Thoracic aorta (tissue), 2 donors: ENCODE results near the gene PTPMT1. TPM values are rescaled to one million over a fixed set of nuclear protein-coding genes. Genes with fewer than 3 reads are reported as not detected.
"Not testable (repeated sequence)": the region's sequence is repeated elsewhere in the genome, so short reads cannot be mapped to it uniquely, and the experiment has no call there.

Experiments
- ATAC-seq: fragments of 150-250 bp; one replicate; pipeline ENCODE4 v1.8.0; 2017; ENCODE audit warnings: low read depth; ENCODE audit not compliant: insufficient number of reproducible peaks, low FRiP score
- DNase-seq: peaks from one replicate; pipeline ENCODE4 v3.0.0-alpha.2; 2020; ENCODE audit warnings: low spot score
- H3K27ac ChIP-seq, 2 donors: fragments of 200-600 bp; sonication (generic); 1 replicate in 1 of 2; 2 replicates in 1 of 2; pipeline ENCODE4 v1.5.1; 2016; ENCODE audit warnings: mild to moderate bottlenecking in 2 of 2, moderate library complexity in 2 of 2
- H3K27me3 ChIP-seq: fragments of 200-600 bp; sonication (generic); replicated peaks from 2 replicates; pipeline ENCODE4 v1.6.0; 2016; ENCODE audit warnings: mild to moderate bottlenecking; ENCODE audit not compliant: insufficient read depth
- H3K36me3 ChIP-seq: fragments of 200-600 bp; sonication (generic); one replicate; pipeline ENCODE4 v1.5.1; 2016
- H3K4me1 ChIP-seq, 2 donors: fragments of 200-600 bp; sonication (generic); 1 replicate in 1 of 2; 2 replicates in 1 of 2; pipeline versions ENCODE4 v1.5.1 to v1.6.0; 2016; ENCODE audit warnings: low read depth in 2 of 2, mild to moderate bottlenecking in 1 of 2; ENCODE audit not compliant: control insufficient read depth in 1 of 2
- H3K4me3 ChIP-seq: fragments of 200-600 bp; sonication (generic); 2 replicates; pipeline ENCODE4 v1.5.1; 2016; ENCODE audit warnings: mild to moderate bottlenecking
- H3K9me3 ChIP-seq: fragments of 200-600 bp; sonication (generic); 2 replicates; pipeline ENCODE4 v1.5.1; 2016
- CTCF ChIP-seq: fragments of 200-600 bp; sonication (generic); IDR thresholded peaks from one replicate; pipeline ENCODE4 v1.5.1; 2019; ENCODE audit warnings: antibody characterized with exemption
- total RNA-seq, 2 donors: library from RNA; depleted of rRNA; stranded (reverse); fragments of >200 nt; gene quantifications; one replicate each; pipeline versions ENCODE4 v1.1.0 to v1.2.3, GENCODE V29; 2016

Gene PTPMT1
- total RNA-seq, 2 donors from 2014 or later, result 69.9 to 112 TPM

GRCh38 chr11:47538741-47539565 is 26.4 kb upstream of the PTPMT1 start:
- Histone ChIP-seq H3K4me3 (no peak overlapping the region), H3K36me3 (no peaks in the 10 kb centered on the region), H3K9me3 (no peaks in the 10 kb centered on the region), H3K27ac (no peak overlapping the region), H3K4me1 (peaks cover 31 to 61% of the 10 kb centered on the region in 2 donors), H3K27me3 (no peaks in the 10 kb centered on the region)
- no peak for TF ChIP-seq CTCF
- ATAC-seq (no peak), DNase-seq (no peak)

GRCh38 chr11:47539681-47540039 is 25.7 kb upstream of the PTPMT1 start:
- no peak for TF ChIP-seq CTCF
- peaks cover 30 to 54% of the 10 kb centered on the region in 2 donors for H3K4me1 ChIP-seq
- no peaks in the 10 kb centered on the region for H3K9me3 ChIP-seq
- H3K27me3 ChIP-seq, result no peaks in the 10 kb centered on the region
- H3K27ac ChIP-seq, result no peak overlapping the region
- H3K4me3 ChIP-seq, result no peak overlapping the region
- ATAC-seq (no peak), DNase-seq (no peak)
- no peaks in the 10 kb centered on the region for H3K36me3 ChIP-seq

GRCh38 chr11:47541070-47541469 is 24.3 kb upstream of the PTPMT1 start:
- no peaks in the 10 kb centered on the region for H3K27me3 ChIP-seq
- no peak overlapping the region for H3K27ac ChIP-seq
- no peaks in the 10 kb centered on the region for H3K9me3 ChIP-seq
- H3K4me3 ChIP-seq, result no peak overlapping the region
- H3K36me3 ChIP-seq, result no peaks in the 10 kb centered on the region
- DNase-seq, result no peak
- ATAC-seq, result no peak
- H3K4me1 ChIP-seq, result peaks cover 26 to 40% of the 10 kb centered on the region in 2 donors
- no peak for TF ChIP-seq CTCF

GRCh38 chr11:47545298-47545697 is 20.1 kb upstream of the PTPMT1 start:
- Histone ChIP-seq H3K27me3 (no peaks in the 10 kb centered on the region), H3K4me3 (no peak overlapping the region), H3K4me1 (peaks cover 15 to 38% of the 10 kb centered on the region in 2 donors), H3K27ac (no peak overlapping the region), H3K36me3 (no peaks in the 10 kb centered on the region), H3K9me3 (no peaks in the 10 kb centered on the region)
- DNase-seq, result no peak
- no peak for TF ChIP-seq CTCF
- ATAC-seq, result no peak

GRCh38 chr11:47546274-47546673 is 19.1 kb upstream of the PTPMT1 start:
- H3K36me3 ChIP-seq, H3K9me3 ChIP-seq, H3K4me3 ChIP-seq, ATAC-seq, H3K27me3 ChIP-seq, H3K27ac ChIP-seq, DNase-seq: not testable (repeated sequence)
- peaks cover 25 to 40% of the 10 kb centered on the region in 2 donors for H3K4me1 ChIP-seq
